ENCODE measurements around the gene PSMC4.
"Not testable (repeated sequence)": the region's sequence is repeated elsewhere in the genome, so short reads cannot be mapped to it uniquely, and the experiment has no call there.

PSMC4 gene

DNA sequence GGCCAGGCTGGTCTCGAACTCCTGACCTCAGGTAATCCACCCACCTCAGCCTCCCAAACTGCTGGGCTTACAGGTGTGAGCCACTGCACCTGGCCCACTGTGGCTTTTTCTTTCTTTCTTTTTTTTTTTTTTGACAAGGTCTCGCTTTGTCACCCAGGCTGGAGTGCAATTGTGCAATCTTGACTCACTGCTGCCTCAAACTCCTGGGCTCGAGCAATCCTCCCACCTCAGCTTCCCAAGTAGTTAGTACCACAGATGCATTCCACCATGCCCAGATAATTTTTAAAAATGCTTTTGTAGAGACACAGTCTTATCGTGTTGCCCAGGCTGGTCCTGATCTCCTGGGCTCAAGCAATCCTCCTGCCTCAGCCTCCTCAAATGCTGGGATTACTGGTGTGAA, 24.4 kb upstream of the PSMC4 start:
- peak; percentile 40 for DNase-seq

DNA sequence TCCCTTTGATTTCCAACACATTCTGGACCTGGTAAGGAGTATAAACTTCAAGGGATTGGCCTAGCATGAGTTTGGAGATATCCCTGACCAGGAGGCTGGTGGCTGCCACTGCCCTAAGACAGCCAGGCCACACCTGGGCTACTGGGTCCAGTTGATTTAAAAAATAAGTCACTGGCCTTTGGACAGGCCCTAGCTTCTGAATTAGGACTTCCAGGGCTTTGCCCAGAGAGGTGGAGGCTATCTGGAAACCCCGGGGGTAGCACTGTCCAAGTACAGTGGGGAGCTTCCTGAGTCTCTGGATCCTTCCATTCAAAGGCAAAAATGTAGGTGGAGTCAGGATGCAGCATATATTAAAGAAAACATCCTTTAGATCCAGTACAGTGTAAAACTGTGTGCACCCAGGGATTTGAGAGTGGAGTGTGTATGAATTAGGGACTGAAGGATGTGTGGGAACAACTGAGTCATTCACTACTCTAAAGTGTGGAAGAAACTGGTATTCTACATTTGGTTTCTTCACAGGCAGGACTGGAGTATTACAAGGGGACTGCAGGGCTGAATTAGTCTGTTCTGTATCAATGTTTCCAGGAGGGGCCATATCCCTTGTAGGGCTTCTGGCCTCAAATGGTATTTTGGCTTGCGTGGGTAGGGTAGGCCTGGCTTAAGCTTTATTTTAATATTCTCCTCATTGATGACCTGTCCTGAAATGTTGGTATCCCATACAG, 21.8 kb upstream of the PSMC4 start:
- DNase-seq: peak; percentile 43

DNA sequence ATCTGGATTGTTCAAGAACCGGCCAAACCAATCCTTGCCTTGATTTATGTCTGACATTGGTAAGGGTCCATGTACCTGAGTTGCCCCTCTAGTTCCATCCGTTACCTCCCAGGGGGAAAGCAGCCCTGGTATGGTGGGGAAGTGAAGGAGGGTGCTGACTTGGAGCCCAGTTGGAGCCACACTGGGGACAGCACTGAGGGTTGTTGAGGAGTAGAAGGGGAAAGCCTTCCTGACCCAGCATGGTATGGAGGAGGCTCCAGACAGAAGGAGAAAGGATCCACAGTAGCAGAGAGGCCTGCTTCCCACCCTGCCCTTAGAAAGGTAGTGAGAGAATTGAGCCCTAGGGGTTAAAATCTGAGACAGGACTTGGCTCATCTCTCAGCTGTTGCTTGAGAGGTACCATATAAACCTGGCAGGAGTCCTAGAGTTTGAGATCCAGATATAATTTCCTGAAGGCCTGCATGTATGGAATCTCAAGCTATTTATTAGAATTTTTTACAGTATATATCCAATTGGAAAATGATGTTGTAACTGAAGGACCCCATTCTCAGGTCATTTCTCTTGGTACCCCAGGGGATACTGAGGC, 19.8 kb upstream of the PSMC4 start:
- peak; percentile 50 for DNase-seq

DNA sequence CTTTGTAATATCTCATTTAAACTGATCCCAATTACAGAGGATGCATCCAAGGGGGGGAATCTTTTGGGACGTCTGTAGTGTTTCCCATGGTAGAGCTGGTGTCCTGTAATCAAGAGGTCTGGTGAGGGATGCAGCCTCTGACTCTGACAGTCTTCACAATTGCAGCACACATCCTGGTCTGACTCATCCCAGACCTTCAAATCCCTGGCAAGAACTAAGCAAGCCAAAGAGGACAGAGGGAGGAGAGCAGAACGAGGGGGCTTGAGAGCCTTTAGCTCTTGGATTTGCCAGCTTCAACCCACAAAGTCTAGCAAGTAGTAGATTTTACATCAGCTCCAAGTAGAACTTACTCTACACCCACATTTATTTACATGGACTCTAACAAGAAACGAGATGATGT, 19.3 kb upstream of the PSMC4 start:
- peak; percentile 47 for DNase-seq

DNA sequence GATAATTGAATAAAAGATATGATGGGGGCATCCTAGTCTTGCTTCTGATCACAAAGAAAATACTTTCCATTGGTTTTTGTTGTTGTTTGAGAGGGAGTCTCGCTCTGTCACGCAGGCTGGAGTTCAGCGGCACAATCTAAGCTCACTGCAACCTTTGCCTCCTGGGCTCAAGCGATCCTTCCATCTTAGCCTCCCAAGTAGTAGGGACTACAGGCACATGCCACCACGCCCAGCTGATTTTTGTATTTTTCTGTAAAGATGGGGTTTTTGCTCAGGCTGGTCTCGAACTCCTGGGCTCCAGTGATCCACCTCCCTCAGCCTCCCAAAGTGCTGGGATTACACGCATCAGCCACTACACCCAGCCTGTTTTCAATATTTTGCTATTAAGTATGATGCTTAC, 17.1 kb upstream of the PSMC4 start:
- peak; percentile 50 for DNase-seq

DNA sequence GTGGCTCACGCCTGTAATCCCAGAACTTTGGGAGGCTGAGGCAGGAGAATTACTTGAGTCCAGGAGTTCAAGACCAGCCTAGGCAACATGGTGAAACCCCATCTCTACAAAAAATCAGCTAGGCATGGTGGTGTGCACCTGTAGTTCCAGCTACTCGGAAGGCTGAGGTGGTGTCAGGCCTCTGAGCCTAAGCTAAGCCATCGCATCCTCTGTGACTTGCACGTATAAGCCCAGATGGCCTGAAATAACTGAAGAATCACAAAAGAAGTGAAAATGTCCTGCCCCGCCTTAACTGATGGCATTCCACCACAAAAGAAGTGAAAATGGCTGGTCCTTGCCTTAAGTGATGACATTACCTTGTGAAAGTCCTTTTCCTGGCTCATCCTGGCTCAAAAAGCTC, 13.1 kb upstream of the PSMC4 start:
- peak; percentile 25 for DNase-seq

DNA sequence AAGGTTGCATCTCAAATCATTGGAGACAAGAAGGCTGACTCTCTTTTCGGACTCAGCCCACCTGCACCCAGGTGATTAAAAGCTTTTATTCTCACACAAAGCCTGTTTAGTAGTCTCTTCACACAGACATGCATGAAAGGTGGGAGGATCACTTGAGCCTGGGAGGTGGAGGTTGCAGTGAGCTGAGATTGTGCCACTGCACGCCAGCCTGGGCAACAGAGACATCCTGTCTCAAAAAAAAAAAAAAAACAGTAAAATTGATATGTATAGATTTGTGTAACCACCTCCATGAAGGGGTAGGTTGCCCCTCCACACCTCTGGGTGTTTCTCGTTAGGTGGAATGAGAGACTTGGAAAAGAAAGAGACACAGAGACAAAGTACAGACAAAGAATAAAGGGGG, 12.0 kb upstream of the PSMC4 start:
- peak; percentile 51 for DNase-seq

DNA sequence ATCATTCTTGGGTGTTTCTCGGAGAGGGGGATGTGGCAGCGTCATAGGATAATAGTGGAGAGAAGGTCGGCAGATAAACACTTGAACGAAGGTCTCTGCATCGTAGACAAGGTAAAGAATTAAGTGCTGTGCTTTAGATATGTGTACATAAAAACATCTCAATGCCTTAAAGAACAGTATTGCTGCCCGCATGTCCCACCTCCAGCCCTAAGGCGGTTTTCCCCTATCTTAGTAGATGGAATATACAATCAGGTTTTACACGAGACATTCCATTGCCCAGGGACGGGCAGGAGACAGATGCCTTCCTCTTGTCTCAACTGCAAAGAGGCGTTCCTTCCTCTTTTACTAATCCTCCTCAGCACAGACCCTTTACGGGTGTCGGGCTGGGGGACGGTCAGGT, 11.6 kb upstream of the PSMC4 start:
- DNase-seq: not testable (repeated sequence)

DNA sequence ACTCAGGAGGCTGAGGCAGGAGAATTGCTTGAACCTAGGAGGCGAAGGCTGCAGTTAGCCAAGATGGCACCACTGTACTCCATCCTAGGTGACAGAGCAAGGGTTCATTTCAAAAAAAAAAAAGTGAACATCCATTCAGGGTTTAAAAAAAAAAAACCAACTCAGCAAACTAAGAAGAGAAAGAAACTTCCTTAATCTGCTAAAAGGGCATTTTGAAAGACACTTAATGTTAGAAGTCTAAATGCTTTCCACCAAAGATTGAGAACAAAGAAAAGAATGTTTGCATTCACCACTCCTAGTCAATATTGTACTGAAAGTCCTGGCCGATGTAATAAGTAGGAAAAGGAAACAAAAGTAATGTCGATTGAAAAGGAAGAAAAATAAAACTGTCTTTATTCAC, 7.1 kb upstream of the PSMC4 start:
- DNase-seq: no peak

DNA sequence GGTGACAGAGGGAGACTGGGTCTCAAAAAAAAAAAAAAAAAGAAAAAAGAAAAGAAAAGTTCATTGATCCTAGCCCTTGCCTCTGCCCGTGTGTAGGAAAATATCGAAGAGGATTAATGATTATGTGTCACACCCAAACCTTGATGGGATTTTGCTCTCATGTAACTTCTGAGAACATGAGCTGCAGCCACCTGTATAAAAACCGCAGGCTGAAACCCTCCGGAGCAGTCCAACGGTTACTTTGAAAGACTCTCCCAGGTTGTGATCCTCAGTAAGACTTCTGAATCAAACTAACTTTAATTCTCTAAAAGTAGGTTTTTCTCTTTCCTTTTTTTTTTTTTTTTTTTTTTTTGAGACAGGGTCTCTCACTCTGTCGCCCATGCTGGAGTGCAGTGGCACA, 4.3 kb upstream of the PSMC4 start:
- peak; percentile 20 for DNase-seq

DNA sequence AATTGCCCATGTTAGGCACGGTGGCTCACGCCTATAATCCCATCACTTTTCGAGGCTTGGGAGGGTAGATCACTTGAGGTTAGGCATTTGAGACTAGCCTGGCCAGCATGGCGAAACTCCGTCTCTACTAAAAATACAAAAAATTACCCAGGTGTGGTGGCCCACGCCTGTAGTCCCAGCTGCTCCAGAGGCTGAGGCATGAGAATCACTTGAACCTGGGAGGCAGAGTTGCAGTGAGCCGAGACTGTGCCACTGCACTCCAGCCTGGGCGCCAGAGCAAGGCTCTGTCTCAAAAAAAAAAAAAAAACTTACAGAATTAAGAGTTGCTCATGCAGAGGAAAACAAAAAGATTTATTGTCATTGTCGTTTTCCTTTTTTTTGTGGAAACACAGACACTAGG, 3.4 kb upstream of the PSMC4 start:
- peak; percentile 8 for DNase-seq

DNA sequence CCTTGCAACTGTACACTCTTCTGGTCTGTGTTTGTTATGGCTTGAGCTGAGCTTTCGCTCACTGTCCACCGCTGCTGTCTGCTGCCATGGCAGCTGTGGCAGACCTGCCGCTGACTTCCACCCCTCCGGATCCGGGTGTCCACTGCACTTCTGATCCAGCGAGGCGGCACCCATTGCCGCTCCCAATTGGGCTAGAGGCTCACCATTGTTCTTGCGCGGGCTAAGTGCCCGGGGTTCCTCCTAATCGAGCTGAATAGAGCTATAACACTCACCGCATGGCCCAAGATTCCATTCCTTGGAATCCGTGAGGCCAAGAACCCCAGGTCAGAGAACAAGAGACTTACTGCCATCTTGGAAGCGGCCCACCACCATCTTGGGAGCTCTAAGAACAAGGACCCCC, 2.2 kb upstream of the PSMC4 start:
- DNase-seq: peak; percentile 38

DNA sequence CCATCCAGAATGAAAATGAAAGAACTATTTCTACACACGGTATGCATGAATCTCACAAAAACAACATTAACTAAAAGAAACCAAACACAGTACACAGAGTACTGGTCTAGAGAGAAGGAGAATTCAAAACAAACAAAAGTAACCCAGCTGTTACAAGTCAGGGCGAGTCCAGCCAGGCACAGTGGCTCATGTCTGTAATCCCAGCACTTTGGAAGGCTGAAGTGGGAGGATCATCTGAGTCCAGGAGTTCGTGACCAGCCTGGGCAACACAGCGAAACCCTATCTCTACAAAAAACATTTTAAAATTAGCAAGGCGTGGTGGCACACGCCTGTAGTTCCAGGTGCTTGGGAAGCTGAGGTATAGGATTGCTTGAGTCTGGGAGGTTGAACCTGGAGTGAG, 1.7 kb upstream of the PSMC4 start:
- DNase-seq: no peak

DNA sequence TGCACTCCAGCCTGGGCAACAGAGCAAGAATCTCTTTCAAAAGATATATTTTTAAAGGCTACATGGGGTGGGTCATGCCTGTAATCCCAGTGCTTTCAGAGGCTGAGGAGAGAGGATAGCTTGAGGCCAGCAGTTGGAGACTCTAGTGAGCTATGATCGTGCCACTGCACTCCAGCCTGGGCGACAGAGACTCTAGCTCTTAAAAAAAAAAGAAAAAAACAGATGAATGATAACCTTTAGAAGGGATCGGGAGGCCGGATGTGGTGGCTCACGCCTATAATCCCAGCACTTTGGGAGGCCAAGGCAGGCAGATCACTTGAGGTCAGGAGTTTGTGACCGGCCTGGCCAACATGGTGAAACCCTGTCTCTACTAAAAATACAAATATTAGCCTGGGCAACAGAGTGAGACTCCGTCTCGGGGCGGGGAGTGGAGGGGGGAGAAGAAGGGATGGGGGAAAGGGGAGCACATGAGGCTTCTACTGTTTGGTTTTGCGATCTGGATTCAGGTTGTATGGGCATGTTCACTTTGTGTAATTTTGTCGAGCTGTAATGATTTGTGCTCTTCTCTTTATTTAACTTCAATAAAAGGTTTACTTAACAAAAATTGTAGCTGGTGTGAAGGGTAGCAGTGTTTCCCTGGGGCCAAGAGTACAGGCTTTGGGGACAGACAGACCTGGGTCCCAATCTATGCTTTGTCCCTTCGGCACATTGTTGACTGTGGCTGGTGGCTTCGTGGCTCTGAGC, 1.1 kb upstream of the PSMC4 start:
- no peak for DNase-seq

DNA sequence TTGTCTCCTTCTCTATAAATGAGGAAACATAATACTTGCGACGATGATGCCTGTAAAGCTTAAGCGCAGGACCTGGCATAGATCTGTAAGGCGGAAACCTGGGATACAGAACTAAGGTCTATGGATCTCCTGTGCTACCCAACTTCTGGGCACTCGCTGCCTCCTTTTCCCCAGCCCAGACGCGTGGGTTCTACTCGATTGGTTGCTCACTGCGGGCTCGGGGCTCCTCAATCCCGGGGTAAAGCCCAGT, 615 bp upstream of the PSMC4 start:
- DNase-seq: no peak

DNA sequence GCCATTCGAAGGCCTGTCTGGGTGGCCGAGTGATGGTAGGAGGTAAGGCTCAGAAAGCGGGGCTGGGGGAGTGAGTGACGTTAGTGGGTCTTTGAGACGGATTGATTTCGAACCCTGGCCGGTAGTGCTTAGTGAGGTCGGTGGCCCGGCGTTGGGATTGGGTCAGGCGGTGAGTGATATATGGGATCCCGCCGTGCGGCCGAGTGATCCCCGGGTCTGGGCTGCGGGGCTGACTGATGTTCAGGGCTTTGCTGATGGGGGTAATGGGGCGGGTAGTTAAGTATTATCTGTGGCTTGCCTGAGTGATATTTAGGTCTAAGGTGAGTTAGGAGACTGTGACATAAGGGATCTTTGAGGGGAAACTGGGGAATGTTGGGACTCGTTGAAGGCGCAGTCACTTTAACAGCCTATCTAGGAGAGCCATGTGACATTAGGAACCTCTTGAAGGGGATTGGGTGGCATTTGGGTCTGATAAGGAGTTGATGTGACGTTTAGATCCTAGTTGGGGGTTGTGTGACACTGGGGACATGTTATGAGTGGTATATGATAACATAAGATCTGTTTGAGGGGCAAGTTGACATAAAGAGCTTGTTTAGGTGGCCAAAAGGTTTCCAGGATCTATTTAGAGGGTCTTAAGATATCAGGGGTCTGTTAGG, 543 bp downstream of the PSMC4 start:
- peak; percentile 66 for DNase-seq

DNA sequence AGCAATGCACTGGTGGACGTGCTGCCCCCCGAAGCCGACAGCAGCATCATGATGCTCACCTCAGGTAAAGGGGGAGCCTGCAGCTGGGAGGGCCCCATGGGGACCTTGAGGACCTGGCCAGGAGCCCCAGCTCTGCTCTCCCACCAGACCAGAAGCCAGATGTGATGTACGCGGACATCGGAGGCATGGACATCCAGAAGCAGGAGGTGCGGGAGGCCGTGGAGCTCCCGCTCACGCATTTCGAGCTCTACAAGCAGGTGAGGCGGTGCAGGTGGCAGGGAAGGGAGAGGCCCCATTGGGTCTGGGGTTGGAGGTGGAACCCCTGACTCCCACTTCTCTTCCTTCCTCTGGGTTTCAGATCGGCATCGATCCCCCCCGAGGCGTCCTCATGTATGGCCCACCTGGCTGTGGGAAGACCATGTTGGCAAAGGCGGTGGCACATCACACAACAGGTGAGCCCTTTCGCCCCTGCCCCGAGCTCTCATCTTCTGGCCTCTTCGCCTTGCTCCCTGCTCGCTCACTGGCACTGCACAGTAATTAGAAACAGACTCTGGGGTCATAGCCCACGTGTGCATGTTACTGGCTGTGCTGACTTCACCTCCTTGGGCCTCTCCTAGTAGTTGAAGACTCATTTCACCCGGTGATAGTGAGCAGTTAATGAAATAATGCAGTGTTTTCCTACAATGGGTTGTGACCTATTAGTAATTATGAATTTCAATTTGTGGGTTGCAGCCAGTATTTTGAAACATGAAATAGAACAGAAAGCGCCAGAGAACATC, 3.6 kb downstream of the PSMC4 start:
- DNase-seq: no peak

DNA sequence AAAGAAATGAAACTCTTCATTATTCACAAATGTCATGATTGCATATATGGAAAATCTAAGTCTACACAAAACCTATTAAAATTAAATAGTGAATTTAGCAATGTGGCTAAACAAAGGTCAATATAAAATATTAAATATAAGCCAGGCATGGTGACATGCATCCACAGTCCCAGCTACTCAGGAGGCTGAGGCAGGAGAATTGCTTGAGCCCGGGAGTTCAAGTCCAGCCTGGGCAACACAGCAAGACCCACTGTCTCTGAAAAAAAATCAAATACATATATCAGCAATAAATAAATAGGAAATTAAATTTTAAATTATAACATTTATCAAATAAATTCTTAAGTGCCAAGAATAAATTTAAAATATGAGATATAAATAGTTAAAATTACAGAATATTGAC, 11.9 kb downstream of the PSMC4 start:
- no peak for DNase-seq

DNA sequence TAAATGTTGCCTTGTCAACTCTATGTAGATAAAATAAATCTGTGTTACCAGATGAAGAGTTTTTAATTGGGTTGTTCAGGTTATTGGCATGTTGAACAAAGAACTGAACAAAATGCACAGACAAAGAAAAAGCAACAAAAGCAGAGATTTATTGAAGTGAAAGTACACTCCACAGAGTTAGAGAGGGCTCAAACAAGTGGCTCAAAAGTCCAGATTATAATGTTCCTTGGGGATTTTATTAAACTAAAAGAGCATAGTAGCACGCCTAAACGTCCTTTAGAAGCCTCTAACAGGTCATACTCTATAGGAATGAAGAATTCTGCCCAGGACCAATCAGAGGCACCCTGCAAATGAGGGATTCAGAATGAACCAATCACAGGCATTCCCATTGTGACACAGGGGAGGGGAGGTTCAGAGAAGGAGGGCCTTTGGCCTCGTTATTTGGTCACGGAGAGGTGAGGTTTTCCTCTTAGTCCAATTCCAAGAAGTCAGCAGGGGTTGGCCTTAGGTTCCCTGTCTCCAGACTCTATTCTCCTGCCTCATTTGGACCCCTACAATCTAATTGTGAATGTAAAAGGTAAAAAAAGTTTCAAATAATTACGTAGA, 12.8 kb downstream of the PSMC4 start:
- DNase-seq: no peak

DNA sequence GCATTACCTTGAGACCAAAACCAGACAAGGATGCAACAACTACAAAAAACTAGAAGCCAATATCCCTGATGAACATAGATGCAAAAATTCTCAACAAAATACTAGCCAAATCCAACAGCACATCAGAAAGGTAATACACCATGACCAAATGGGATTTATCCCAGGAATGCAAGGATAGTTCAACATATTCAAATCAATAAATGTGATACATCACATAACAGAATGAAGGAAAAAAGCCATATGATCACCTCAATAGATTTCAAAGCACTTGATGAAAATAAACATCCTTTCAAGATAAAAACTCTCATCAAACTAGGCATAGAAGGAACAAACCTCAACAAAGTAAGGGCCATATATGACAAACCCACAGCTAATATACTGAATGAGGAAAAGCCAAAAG, 15.7 kb downstream of the PSMC4 start:
- no peak for DNase-seq

DNA sequence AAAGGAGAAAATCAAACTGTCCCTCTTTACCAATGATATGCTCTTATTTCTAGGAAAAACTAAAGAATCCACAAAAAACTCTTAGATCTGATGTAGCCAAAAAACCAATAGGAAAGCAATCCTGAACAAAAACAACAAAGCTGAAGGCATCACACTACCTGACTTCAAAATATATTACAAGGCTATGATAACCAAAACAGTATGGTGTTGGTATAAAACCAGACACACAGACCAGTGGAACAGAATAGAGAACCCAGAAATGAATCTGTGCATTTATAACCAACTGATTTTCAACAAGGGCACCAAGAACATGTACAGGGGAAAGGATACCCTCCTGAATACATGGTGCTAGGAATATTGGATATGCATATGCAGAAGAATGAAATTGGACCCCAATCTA, 16.2 kb downstream of the PSMC4 start:
- no peak for DNase-seq

DNA sequence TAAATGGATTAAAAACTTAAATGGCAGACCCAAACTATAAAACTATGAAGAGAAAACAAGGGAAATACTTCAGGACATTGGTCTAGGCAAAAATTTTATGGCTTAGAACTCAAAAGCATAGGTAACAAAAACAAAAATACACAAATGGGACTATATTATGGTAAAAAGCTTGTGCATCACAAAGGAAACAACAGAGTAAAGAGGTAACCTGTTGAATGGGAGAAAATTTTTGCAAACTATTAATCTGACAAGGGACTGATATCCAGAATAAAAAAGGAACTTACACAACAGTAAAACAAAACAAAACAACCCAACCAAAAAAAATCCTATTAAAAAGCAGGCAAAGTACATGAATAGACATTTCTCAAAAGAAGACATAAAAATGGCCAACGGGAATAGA, 16.6 kb downstream of the PSMC4 start:
- no peak for DNase-seq

DNA sequence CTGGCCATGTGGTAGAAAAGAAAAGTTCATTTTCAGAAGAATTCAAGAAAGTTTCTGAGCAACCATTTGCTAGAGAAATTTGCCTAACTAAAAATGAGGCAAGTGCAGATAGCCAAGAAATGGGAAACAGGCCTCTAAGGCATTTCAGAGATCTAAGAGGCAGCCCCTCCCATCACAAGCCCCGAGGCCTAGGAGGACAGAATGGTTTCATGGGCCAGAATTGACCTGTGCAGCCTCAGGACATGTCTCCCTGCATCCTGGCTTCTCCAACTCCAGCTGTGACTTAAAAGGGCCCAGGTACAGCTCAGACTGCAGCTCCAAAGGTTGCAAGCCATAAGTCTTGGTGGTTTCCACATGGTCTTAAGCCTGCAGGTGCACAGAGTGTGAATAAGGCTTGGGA, 22.6 kb downstream of the PSMC4 start:
- no peak for DNase-seq

Measured in activated CD8-positive, alpha-beta memory T cell treated with anti-CD3 and anti-CD28 coated beads, Interleukin-2, amount 50 U/mL, for 48 hours (primary cell).